ENCODE data around the gene LSMEM2.

The LSMEM2 gene

DNA sequence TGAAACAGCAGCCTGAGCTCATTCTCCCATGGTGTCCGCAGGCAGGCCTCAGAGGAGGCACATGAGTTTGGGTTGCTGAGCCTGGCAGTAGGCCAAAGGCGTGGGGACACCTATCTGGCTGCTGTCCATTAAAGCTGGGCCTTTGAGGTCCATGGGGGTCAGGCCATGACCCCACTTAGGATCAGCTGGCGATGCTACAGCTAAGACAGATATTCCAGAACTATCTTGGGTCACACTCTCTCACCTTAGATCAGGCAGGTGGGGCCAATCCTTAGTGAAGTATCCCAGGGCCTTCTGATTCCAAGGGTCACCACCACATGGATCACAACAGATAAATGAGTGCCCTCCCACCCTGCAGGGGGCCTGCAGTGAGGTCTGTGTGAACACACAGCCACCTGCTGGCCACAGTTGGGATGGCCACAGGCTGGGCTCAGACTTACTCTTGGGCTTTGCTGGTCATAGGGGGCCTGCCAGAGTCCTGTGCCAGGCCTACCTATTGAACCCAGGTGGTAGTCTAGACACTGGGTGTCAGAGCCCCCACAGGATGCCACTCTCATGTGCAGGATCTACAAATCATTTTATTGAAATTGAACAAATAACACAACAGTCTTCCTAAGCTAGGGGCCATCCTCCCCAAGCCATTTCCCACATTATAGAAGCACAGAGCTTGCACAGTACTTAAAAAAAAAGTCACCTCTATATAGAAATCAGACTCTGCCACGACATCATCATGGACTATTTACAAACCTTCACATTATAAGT is 45.6 kb downstream of the LSMEM2 start:
- intact Hi-C loops (cut with DNase I) = loop anchor here (5.0 to 10.0 kb wide), 3 partner anchors 32 to 100 kb away; partner anchors contain the start of genes IFRD2 and LSMEM2
- DNase-seq = peak in 41 of 42 donors; percentile 57 to 91 (median 77)

DNA sequence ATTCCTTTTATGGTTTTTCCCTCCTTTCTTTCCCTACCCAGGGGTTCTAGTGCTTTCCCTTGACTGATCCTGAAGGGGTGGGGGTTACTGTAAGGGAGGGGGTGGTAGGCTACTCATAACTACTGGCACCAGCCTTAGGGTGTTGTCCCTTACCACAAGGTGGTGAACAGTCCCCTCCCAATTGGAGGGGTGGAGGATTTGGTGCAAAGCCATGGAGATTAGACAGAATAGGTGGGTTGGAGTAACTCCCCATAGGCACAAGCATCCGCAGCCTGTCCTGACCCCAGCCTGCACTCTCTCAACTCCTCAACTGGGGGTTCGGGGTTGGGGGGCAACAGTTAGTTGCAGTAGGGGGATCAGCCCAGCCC is 46.2 kb downstream of the LSMEM2 start:
- intact Hi-C loops (cut with DNase I) = loop anchor here (5.0 to 10.0 kb wide), 3 partner anchors 33 to 100 kb away; partner anchors contain the start of genes IFRD2 and LSMEM2
- no peak for DNase-seq

DNA sequence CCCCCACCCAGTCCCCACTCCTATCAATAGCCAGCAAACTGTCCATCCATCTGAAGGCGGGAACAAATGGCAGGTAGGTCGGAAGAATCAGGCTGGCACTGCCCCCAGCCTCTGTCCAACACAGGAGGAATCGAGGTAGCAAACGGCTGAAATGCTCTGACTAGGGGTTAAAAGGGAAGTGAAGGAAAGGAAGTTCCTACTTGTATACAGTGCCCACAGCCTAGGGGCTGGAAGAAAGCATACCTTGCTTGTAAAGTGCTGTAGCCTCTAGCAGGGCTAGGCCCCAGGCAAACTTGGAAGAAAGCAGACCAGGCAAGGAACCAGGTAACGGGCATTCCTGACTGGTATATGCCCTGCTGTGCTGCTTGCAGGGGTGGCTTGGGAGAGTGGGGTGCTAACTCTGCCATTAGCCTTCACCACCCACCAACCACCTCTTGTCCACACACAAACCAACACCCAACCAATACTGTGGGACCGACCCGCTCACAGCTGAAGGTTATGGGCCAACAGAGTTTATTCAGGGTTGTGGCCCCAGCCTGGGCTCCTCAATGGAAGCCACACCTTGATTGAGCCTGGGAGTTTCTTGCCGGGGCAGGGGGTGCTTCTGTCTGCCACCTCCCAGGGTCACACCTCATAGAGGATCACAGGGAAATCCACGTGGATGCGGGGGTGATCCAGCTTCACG is 46.8 kb downstream of the LSMEM2 start:
- DNase-seq = no peak
- intact Hi-C loops (cut with DNase I) = loop anchor here (5.0 to 10.0 kb wide), 3 partner anchors 33 to 101 kb away; partner anchors contain the start of genes IFRD2 and LSMEM2

- intact Hi-C loops (cut with DNase I) = loop anchor here (5.0 to 10.0 kb wide), 3 partner anchors 34 to 101 kb away; partner anchors contain the start of genes IFRD2 and LSMEM2
- DNase-seq = no peak
Observed at GRCh38 chr3:50326182-50326541, 47.3 kb downstream of the LSMEM2 start.

DNA sequence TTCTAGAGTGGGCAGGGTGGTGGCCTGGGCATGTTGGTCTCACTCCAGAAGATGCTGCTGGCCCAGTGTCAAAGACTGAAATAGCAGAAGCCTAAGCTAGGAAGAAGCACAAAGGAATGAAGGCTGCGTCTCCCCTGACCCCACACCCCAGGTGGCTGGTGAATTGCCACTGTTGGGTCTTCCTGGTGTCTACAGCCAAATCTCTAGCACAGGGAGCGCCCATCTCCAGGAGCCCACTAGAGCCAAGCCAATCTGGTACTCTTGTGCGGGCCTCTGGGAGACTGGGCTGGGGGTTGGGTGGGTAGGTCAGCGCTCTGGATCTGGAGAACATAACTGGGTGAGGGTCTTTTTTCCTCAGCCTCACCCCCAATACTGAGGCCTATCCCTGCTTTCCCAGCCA is 48.2 kb downstream of the LSMEM2 start:
- intact Hi-C loops (cut with DNase I) = loop anchor here (5.0 to 10.0 kb wide), 3 partner anchors 35 to 102 kb away; partner anchors contain the start of genes IFRD2 and LSMEM2
- DNase-seq = no peak

GRCh38 chr3:50327943-50328691 is 49.2 kb downstream of the LSMEM2 start, which contains the start of gene TUSC2:
Gene TUSC2, minus strand, starts transcription at chr3:50328223. Its CDS starts 124 bp downstream, at chr3:50328099.
- intact Hi-C loops (cut with DNase I) = loop anchor here (5.0 to 10.0 kb wide), 3 partner anchors 36 to 103 kb away; partner anchors contain the start of genes IFRD2 and LSMEM2
- peak; percentile 92 to 99 (median 98) for DNase-seq

- no peak for DNase-seq
- intact Hi-C loops (cut with DNase I) = no loop called here
Observed at GRCh38 chr3:50330330-50330729, 51.4 kb downstream of the LSMEM2 start.

GRCh38 chr3:50331364-50331907 is 52.5 kb downstream of the LSMEM2 start:
- intact Hi-C loops (cut with DNase I) = no loop called here
- DNase-seq = no peak

GRCh38 chr3:50333744-50334328 is 54.9 kb downstream of the LSMEM2 start:
- no peak for DNase-seq
- intact Hi-C loops (cut with DNase I) = no loop called here

- DNase-seq = no peak
- intact Hi-C loops (cut with DNase I) = no loop called here
Observed at GRCh38 chr3:50334339-50335075, 55.6 kb downstream of the LSMEM2 start.

- peak in 2 of 42 donors; percentile 12 to 31 for DNase-seq
- intact Hi-C loops (cut with DNase I) = no loop called here
Observed at GRCh38 chr3:50336452-50337174, 57.7 kb downstream of the LSMEM2 start.

DNA sequence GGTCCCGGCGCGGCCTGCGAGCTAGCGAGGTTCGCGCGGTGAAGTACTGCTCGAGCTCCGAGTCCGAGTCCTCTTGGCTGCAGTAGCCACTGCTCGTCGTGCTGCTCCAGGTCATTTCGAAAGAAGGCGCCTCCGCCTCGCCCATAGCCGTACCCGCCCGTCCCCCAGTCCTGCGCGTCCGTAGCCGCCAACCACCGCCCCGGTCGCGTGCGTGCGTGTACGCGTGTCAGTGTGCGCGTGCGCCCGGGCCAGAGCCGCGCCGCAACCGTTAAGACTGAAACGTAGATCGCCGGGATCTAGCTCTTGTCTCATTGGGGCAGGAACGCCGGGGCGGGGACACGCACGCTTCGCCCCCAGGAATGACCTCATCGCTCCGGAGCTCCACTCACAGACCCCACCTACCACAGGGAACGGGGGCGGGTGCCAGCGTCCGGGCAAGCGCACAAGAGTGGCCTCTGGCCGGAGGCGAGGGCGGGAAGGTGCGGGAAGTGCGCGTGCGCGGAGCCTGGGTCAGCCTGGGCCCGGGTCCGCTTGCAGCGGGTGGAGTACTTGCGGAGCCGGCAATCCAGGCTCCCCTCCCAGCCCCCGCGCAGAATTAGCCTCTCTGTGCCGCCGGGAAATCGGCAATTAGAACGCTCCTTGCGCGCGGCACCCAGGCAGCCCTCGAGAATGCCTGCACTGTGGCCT is 58.4 kb downstream of the LSMEM2 start:
- intact Hi-C loops (cut with DNase I) = no loop called here
- peak; percentile 97 to 100 (median 99) for DNase-seq

All from head of caudate nucleus (tissue), 42 donors.